GM04503 (cell line): ENCODE measurements around the gene LRRC8C.

Experiments
- DNase-seq: peaks from one replicate; pipeline ENCODE4 v3.0.0-alpha.2; 2012; ENCODE audit warnings: low read depth

The LRRC8C gene

DNA sequence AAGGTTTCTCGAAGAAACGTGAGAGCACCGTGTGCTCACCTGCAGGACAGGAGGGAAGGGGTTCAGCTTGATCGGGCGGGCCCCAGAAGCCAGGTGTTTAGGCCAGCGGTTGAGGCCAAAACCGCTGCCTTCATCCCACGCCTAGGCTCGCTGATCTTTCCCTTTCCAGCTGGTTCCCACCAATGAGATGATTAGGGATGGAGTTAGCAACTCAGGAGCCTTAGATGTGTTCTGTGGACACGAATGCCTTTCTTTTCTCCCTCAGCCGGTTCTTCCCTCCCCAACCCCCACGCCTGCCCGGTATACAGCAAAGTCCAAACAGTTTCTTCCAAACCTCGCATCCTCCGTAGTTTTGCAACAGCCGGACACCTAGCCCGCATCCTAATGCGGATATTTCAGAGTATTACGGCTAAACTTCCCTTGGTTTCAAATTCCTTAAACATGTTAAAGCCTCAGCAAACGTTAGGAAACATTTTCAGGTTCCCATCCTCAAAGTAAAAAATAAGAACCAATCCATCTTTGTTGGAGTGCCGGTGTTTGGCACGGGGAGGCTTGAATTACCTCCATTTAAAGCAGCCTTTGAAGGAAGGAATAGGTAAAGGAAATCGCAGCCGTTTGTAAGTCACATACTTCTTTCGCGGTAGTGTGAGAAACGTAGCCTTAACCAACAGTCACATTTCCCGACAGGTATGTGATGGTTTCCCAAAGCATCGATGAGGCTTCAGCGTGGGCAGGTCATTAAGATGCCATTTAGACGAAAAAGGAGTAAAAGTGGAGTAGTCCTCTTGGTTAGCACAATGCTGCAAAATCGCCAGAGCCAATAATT, 1.1 kb downstream of the LRRC8C start:
- no peak for DNase-seq

GRCh38 chr1:89635825-89636815, 3.2 kb downstream of the LRRC8C start:
- DNase-seq: no peak

- no peak for DNase-seq
Observed at GRCh38 chr1:89637496-89637895, 4.6 kb downstream of the LRRC8C start.

DNA sequence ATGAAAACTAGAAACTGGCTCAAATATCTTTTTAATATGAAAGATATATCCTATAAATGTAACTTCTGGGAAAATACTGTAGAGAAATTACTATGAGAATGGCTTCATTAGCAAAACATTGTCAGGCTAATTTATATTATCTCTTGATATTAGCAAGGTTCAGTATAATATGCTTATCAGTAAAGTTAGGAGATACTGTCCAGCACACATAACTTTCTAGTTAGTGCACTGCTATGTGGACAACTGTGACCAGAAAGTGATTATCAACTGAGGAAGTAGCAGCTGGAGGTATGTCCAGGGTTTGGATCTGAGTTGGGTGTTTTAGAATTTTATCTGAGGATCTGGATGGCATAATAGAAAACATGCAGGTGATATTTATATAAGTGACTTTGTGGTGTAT, 7.5 kb downstream of the LRRC8C start:
- no peak for DNase-seq

GRCh38 chr1:89641781-89642180, 8.9 kb downstream of the LRRC8C start:
- no peak for DNase-seq

DNA sequence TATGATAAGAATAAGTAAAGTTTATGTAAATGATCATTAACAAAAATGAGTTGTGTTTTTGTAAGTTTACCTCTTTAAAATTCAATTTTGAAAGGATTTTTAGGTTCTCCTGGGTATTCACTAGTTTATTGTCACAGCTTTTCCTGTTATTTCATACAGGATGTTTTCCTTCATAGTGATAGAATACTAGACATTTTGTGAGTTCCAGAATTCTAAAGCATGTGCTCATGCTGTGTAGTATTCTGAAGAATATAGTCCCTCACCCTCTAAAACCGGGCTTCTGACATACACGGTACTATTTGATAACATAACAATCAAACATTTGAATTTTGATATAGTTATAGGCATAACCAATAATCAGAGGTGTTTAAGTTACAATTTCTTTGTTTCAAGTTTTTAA, 10.7 kb downstream of the LRRC8C start:
- DNase-seq: no peak

DNA sequence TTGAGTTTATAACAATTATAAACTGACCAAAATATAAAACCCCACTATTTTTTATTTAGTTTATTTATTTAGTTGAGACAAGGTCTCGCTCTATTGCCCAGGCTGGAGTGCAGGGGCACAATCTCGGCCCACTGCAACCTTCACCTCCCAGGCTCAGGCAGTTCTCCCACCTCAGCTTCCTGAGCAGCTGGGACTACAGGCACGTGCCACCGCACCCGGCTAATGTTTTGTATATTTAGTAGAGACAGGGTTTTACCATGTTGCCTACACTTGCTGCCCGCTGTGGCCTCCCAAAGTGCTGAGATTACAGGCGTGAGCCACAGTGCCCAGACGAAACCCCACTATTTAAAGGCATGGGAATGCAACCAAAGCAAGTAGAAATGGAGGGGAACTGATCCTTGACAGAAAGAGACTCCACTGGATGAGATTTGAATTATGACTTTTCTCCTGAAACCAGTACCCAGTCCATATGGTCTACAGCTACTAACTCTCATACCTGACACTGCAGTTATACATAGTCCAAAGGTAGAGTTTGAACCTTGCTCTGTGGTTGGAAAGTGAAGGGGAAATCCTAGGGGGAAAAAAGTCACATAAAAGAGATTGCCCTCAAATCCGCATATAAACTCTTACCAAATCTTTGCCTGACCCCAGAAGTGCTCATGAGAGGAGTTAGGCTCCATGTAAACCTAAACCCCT, 11.3 kb downstream of the LRRC8C start:
- no peak for DNase-seq

GRCh38 chr1:89646259-89646658, 13.3 kb downstream of the LRRC8C start:
- DNase-seq: no peak

- DNase-seq: no peak
Observed at GRCh38 chr1:89649783-89650182, 16.9 kb downstream of the LRRC8C start.

DNA sequence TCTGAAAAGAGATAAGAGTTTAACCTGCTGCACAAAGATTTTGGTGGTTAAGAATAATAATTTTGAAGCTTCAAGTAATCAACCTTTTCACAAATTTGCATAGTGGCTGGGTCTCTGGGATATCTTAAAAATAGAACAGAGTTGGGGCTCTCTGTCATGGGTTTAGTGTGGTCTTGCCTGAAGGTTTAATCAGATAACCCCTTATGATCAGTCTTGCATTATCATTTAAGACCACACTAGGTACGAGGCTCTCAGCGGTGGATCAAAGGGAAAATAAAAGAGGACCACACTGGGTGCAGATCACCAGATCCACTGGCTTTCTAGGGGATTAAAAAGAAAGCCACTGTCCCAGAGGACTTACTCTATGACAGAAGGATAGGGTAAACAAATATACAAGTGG, 19.5 kb downstream of the LRRC8C start:
- no peak for DNase-seq

GRCh38 chr1:89657886-89658285, 25.0 kb downstream of the LRRC8C start:
- no peak for DNase-seq

GRCh38 chr1:89659322-89660081, 26.6 kb downstream of the LRRC8C start:
- no peak for DNase-seq

GRCh38 chr1:89660224-89661061, 27.5 kb downstream of the LRRC8C start:
- no peak for DNase-seq

DNA sequence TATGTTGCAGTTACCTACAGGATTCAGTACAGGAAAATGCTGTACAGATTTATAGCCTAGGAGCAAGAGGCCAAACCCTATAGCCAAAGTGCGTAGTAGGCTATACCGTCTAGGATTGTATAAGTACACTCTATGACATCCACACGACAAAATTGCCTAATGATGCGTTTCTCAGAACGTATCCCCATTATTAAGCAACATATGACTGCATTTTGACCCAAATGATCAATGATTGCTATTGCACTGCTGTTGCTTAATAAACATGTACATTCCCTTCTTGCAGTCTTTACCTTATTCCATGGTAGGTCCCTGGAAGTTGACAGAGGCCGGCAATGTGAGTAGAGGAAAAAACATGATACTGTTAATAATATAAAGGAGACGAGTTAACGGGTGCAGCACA, 33.0 kb downstream of the LRRC8C start:
- DNase-seq: no peak

- DNase-seq: no peak
Observed at GRCh38 chr1:89666640-89667039, 33.7 kb downstream of the LRRC8C start.

GRCh38 chr1:89667691-89668090, 34.8 kb downstream of the LRRC8C start:
- DNase-seq: no peak

- no peak for DNase-seq
Observed at GRCh38 chr1:89668961-89669360, 36.0 kb downstream of the LRRC8C start.

DNA sequence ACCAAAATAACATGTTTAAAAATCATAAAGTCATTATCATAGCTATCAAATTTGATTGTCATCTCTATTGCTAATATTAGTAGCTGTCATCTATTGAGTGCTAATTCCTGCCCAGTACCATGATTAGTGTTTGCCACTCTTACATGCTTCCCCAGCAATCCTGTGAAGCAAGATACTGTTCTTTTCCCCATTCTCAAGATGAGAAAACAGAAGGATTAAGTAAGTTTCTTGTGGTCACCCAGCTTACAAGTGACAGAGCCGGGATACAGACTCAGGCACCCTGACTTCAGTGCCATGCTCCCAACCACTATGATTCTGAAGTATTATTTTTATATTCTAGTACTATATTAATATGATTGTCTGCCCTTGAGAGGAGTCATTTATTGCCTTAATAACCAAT, 36.5 kb downstream of the LRRC8C start:
- no peak for DNase-seq

DNA sequence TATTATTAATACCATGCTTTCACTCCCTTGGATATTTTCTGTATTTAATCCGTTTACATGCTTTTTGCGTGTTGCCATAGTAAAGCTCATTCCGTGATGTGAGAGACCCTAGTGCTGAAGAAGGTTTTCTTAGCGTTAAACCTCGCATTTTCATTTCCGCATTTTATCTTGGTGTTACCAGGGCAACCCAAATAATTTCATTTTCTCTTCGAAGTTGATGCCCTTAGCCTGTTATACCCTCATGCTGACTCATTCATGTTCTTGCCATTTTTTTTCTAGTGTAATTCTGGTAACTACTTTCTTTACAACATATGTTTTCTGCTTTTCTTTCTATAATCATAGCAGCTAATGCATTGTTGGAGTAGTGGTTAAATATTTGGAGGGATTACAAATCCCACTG, 37.2 kb downstream of the LRRC8C start:
- no peak for DNase-seq

GRCh38 chr1:89670711-89671110, 37.8 kb downstream of the LRRC8C start:
- DNase-seq: no peak
